ENCODE measurements around the gene MICU1. TPM values are rescaled to one million over a fixed set of nuclear protein-coding genes. Genes with fewer than 3 reads are reported as not detected.

MICU1 gene
- total and polyA plus RNA-seq, 2 of the 13 experiments (the other 11 are each of a cell fraction or from before 2014, with no cell fraction given), result 32.5 to 56.1 TPM

DNA sequence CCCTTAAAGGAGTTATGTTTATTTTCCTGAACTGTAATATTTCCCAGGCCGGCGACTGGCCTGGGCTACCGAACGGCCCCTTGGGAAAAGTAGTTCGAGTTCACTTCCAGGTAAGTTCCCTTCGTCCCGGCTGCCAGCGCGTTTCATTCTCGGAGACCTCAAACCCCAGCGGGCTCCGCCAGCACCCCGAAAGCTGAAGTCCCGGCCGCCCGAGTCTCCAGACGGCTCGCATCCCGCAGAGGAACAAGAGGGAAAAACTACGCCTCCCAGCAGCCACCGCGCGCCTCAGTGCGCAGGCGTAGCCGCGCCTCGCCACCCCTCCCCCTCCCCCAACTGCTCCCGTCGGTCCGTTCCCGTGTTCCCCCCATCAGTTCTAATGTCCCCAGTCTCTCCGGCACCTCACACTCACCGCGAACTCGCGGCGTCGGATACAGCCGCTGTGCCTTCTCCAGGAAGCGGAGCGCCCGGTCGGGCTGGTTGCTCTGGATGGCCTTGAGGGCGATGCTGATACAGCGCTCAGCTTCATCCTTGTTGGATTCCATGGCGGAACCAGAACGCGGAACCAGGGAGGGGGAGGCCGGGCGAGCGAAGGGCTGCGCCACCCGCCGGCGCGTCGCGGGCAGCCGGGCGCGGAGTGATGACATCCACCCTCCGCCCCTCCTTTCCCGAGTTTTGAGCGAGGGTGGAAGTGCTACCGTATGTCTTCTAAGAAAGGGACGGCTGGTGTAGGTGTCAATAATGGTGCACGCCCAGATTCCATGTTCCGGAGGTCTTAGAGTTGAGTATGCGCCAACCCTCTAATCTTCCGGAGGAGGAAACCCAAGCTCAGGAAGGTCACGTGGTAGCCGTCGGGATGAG, 271.3 kb downstream of the MICU1 start, which contains the start of gene DNAJB12 (continued):
- no peak for TF ChIP-seq ZNF33A (CRISPR knock-in tag; IDR thresholded peaks at IDR 0.05; ENCODE audit: borderline replicate concordance)
- no peak for TF ChIP-seq ZBTB46 (CRISPR knock-in tag; IDR thresholded peaks at IDR 0.05; ENCODE audit: borderline replicate concordance)
- TF ChIP-seq SIN3B (IDR thresholded peaks at IDR 0.05; ENCODE audit: low read length), result peak; percentile 77
- TF ChIP-seq THAP9 (CRISPR knock-in tag; IDR thresholded peaks at IDR 0.05; ENCODE audit: borderline replicate concordance), result peak; percentile 96
- peak; percentile 28 to 51; a peak in 2 of 4 replicates for TF ChIP-seq EP300 (IDR thresholded peaks at IDR 0.05; ENCODE audit: low read depth in 2 of 2, low read length in 2 of 2)
- no peak for TF ChIP-seq EP300 (CRISPR knock-in tag; IDR thresholded peaks at IDR 0.05; ENCODE audit: borderline replicate concordance)
- peak; percentile 37; the same call in 1 of the 2 replicates for TF ChIP-seq NCOA2 (CRISPR knock-in tag; IDR thresholded peaks at IDR 0.05)
- no peak for TF ChIP-seq SKI (IDR thresholded peaks at IDR 0.05; ENCODE audit: partially characterized antibody)
- no peak; the same call in 1 of the 2 replicates for TF ChIP-seq CBFB (CRISPR knock-in tag; IDR thresholded peaks at IDR 0.05)
- no peak; the same call in 1 of the 2 replicates for TF ChIP-seq MED13 (CRISPR knock-in tag; IDR thresholded peaks at IDR 0.05)
- TF ChIP-seq ZSCAN29 (CRISPR knock-in tag; conservative IDR thresholded peaks at IDR 0.05), result peak; percentile 85; the same call in 1 of the 2 replicates
- TF ChIP-seq ZNF615 (CRISPR knock-in tag; IDR thresholded peaks at IDR 0.05; ENCODE audit: borderline replicate concordance), result 0 out of 2 replicates have a peak, but pooled peaks have one; percentile 77
- TF ChIP-seq ZNF124 (CRISPR knock-in tag; IDR thresholded peaks at IDR 0.05), result peak; percentile 81; the same call in 1 of the 2 replicates
- TF ChIP-seq TSC22D2 (CRISPR knock-in tag; IDR thresholded peaks at IDR 0.05; ENCODE audit: borderline replicate concordance), result no peak
- TF ChIP-seq CREB1 (IDR thresholded peaks at IDR 0.05), result peak; percentile 97
- TF ChIP-seq CREB1 (CRISPR knock-in tag; IDR thresholded peaks at IDR 0.05), result peak; percentile 97
- no peak; the same call in 1 of the 2 replicates for TF ChIP-seq DMTF1 (CRISPR knock-in tag; IDR thresholded peaks at IDR 0.05)
- TF ChIP-seq, protein P1, sequence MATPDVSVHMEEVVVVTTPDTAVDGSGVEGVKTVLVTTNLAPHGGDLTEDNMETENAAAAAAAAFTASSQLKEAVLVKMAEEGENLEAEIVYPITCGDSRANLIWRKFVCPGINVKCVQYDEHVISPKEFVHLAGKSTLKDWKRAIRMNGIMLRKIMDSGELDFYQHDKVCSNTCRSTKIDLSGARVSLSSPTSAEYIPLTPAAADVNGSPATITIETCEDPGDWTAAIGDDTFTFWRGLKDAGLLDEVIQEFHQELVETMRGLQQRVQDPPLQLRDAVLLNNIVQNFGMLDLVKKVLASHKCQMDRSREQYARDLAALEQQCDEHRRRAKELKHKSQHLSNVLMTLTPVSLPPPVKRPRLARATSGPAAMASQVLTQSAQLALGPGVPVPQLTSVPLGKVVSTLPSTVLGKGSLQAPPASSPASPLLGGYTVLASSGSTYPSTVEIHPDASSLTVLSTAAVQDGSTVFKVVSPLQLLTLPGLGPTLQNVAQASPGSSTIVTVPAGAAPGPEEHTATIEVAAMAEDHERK (CRISPR knock-in tag; IDR thresholded peaks at IDR 0.05; ENCODE audit: low read depth), result peak; percentile 65
- TF ChIP-seq ZNF331 (CRISPR knock-in tag; IDR thresholded peaks at IDR 0.05), result peak; percentile 79; the same call in 1 of the 2 replicates
- 0 out of 2 replicates have a peak, but pooled peaks have one; percentile 61 for TF ChIP-seq NR0B2 (CRISPR knock-in tag; IDR thresholded peaks at IDR 0.05)

All from HepG2 (cell line).